Effector memory CD4-positive, alpha-beta T cell (primary cell): Measurements from ENCODE around the gene APOL5.
"Not testable (repeated sequence)": the region's sequence is repeated elsewhere in the genome, so short reads cannot be mapped to it uniquely, and the experiment has no call there.

Source experiments
- DNase-seq, 3 donors: peaks; one replicate each; pipeline ENCODE4 v3.0.0-alpha.2; 2020
- H3K27ac ChIP-seq: 2 replicates; pipeline ENCODE4 v1.7.0; 2013; ENCODE audit warnings: mild to moderate bottlenecking, low read length, moderate library complexity; ENCODE audit not compliant: insufficient read depth, poor library complexity, severe bottlenecking
- H3K27me3 ChIP-seq: replicated peaks from 2 replicates; pipeline ENCODE4 v1.7.0; 2013; ENCODE audit warnings: mild to moderate bottlenecking, low read length; ENCODE audit not compliant: insufficient read depth, control insufficient read depth, poor library complexity, severe bottlenecking
- H3K36me3 ChIP-seq: 2 replicates; pipeline ENCODE4 v1.7.0; 2013; ENCODE audit warnings: mild to moderate bottlenecking, low read length, moderate library complexity; ENCODE audit not compliant: control insufficient read depth, insufficient read depth
- H3K4me1 ChIP-seq: 2 replicates; pipeline ENCODE4 v1.7.0; 2013; ENCODE audit warnings: low read length, mild to moderate bottlenecking; ENCODE audit not compliant: control insufficient read depth, insufficient read depth, poor library complexity, severe bottlenecking
- H3K4me3 ChIP-seq: 2 replicates; pipeline ENCODE4 v1.7.0; 2013; ENCODE audit warnings: low read length, low read depth, mild to moderate bottlenecking; ENCODE audit not compliant: insufficient read depth, poor library complexity, severe bottlenecking
- H3K9me3 ChIP-seq: 2 replicates; pipeline ENCODE4 v1.7.0; 2013; ENCODE audit warnings: mild to moderate bottlenecking, low read length, moderate library complexity; ENCODE audit not compliant: control insufficient read depth

The APOL5 gene

DNA sequence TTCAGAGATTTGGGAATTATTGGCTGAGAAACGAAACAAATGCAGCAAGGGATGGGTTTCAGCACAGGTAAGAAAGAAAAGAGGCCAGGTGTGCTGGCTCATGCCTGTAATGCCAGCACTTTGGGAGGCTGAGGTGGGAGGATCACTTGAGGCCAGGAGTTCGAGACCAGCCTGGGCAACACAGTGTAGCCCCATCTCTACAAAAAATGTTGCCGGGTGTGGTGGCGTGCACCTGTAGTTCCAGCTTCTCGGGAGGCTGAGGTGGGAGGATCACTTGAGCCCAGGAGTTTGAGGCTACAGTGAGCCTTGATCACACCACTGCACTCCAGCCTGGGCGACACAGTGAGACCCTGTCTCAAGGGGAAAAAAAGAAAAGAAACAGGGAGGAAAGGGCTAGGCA lies 20.2 kb downstream of the APOL5 start:
- DNase-seq, H3K4me3 ChIP-seq, H3K27me3 ChIP-seq, H3K4me1 ChIP-seq, H3K27ac ChIP-seq, H3K9me3 ChIP-seq, H3K36me3 ChIP-seq: not testable (repeated sequence)

DNA sequence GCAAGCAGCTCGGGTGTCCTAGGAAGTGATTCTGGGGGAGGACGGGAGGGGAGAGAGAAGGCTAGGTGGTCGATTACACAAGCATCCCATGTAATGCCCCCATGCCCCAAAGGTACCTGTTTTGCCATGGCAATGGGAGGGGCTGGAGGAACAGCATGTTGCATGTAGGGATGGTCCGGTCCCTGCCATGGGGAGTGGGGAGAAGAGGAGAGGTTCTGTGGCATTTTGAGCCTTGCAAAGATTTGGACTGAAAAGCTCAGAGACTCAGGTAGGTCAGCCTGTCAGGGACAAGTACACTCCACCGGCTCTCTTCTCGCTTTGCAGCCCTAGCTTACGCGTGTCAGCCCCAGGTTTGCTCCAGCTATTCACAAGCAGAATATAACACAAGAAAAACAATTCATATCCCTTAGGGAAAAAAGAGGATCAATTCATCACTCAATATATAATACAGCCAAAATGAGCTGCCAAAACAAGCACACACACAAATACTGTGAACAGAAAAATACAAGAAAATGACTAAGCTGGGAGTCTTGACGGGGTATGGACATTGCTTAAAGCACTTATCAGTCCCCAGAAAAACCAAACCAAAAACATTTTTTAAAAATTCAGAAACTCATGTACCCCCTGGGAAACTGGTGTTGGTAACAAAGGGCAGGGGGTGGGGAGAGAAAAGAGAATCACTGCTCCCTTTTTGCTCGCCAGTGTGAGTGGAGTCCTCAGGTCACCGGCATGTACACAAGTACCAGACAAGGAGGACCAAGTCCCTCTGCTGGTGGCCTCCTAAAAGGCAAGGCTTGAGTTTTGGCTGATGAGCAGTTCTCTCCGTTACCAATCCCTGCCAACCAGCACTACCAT lies 21.6 kb downstream of the APOL5 start:
- no peak for DNase-seq
- H3K36me3 ChIP-seq: no peaks in the 10 kb centered on the region
- no peaks in the 10 kb centered on the region for H3K27me3 ChIP-seq
- no peak overlapping the region for H3K4me3 ChIP-seq
- no peaks in the 10 kb centered on the region for H3K9me3 ChIP-seq
- no peak overlapping the region for H3K27ac ChIP-seq
- no peaks in the 10 kb centered on the region for H3K4me1 ChIP-seq

DNA sequence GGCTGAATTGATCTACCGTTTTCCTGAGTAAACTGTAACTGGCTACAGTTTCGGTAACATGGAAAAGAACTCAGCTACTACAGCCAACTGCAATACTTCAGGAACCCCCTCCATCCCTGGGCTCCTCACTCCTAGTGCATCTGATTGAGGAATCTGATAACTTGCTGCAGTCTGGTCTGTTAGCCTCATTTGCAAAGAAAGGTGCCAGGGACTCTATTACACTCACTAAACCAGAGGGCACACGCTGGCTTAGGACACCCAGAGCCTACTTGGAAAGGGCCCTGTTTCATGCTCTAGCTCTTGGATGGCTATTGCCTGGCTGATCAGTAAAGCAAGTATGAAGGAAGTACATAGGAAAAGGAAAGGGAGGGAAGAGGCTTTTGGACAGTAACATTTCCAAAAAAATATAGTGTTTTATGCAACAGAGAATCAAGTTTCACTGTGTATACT lies 22.3 kb downstream of the APOL5 start:
- Histone ChIP-seq H3K4me1 (no peaks in the 10 kb centered on the region), H3K4me3 (no peak overlapping the region), H3K9me3 (no peaks in the 10 kb centered on the region), H3K36me3 (no peaks in the 10 kb centered on the region), H3K27ac (no peak overlapping the region), H3K27me3 (no peaks in the 10 kb centered on the region)
- no peak for DNase-seq

DNA sequence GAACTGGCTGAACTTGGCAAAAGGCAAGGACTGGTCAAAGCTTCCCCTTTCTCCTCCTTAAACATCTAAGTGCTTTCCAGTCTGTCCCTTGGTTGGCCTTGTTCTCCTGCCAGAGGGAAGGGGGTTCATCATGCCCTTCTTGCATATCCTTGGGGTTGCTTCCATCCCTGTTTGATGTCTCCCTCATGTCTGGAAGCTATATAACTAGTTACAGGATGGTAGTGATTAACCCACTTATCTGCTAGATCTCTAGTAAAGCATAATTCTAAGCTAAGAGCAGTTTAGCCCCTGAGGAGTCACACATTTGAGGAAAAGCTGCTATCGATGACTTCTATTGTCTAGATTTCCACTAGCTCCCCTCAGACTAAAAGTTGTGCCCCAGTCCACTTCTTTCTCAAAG lies 22.9 kb downstream of the APOL5 start:
- no peaks in the 10 kb centered on the region for H3K4me1 ChIP-seq
- H3K36me3 ChIP-seq: no peaks in the 10 kb centered on the region
- no peak overlapping the region for H3K27ac ChIP-seq
- DNase-seq: no peak
- no peaks in the 10 kb centered on the region for H3K27me3 ChIP-seq
- H3K4me3 ChIP-seq: no peak overlapping the region
- no peaks in the 10 kb centered on the region for H3K9me3 ChIP-seq

DNA sequence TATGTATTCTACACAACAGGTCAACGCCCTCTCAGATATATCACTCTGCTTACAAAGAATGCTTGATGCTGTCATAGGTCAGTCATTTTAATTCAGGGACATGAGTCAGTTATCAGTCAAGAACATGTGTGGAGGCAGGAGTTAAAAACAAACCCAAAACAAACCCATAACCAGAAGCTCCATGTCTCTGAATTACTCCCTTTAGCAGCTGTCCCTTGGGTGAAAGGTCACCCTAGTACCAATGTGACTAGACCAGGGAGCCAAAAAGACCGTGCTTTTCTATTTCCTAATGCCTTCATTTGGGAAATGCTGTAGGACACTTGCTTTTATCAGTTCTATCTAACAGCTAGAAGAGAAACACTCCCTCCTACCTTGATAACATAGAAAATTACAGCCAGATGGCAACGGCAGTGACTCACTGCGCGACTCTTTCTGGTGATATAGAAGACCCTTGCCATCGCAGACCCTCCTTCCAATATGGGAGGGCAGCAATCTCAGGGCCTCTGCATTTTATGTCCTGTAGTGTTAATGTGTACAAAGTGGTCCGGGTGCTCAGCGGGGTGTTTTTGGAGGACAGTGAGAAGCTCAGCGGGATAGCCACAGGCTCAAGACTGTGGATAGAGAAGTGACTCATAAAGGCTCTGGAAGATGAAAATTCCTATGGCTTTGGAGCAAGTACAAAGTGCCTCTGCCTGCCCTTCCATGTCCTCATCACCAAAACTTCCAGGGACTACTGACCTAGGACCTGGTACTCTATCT lies 24.8 kb downstream of the APOL5 start:
- Histone ChIP-seq H3K4me1 (no peaks in the 10 kb centered on the region), H3K27me3 (no peaks in the 10 kb centered on the region), H3K27ac (no peak overlapping the region), H3K4me3 (no peak overlapping the region), H3K9me3 (no peaks in the 10 kb centered on the region), H3K36me3 (no peaks in the 10 kb centered on the region)
- no peak for DNase-seq

DNA sequence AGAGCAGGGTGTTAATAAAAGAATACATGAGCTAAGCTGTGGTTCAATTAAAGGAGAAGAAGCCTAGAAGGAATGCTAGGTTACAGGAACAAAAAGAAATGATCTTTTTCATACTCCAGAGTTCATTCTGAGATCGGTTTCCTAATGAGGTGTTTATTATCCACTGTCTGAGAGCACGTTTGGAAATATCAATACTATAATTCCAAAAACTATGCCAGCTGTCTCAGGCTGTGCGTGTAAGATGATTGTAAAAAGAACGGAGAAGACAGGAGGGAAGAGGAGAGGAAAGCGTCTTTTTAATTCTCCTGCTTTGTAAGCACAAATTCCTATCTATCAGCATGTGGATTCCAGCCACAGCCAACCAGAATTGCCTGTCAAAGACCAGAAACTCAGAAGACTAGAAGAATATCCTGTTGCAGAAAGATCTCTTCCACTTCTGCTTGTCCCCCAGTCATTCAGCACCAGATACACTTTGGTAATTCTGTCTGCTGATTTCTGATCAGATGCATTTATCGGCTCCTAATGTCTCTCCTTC lies 25.7 kb downstream of the APOL5 start:
- Histone ChIP-seq H3K36me3 (no peaks in the 10 kb centered on the region), H3K27ac (no peak overlapping the region), H3K9me3 (no peaks in the 10 kb centered on the region), H3K4me3 (no peak overlapping the region), H3K4me1 (no peaks in the 10 kb centered on the region), H3K27me3 (no peaks in the 10 kb centered on the region)
- DNase-seq: no peak

DNA sequence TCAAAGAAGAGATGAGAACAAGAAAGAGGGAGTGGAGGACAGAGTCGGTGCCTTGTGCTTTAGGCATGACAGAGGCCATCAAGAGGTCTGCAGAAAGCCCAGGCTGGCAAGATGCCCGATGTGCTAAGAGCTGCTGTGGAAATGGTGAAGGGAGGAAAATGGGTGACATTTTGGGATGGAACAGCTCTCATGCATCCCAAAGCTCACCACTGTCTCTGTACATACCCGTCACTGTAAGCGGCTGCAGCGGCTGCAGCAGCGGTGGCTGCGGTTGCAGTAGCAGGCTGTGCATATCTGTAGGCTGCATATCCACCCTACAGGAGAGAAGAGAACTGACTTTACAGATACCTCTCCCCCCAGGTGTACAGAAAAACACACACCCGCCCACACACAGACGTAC lies 28.6 kb downstream of the APOL5 start:
- no peak overlapping the region for H3K4me3 ChIP-seq

DNA sequence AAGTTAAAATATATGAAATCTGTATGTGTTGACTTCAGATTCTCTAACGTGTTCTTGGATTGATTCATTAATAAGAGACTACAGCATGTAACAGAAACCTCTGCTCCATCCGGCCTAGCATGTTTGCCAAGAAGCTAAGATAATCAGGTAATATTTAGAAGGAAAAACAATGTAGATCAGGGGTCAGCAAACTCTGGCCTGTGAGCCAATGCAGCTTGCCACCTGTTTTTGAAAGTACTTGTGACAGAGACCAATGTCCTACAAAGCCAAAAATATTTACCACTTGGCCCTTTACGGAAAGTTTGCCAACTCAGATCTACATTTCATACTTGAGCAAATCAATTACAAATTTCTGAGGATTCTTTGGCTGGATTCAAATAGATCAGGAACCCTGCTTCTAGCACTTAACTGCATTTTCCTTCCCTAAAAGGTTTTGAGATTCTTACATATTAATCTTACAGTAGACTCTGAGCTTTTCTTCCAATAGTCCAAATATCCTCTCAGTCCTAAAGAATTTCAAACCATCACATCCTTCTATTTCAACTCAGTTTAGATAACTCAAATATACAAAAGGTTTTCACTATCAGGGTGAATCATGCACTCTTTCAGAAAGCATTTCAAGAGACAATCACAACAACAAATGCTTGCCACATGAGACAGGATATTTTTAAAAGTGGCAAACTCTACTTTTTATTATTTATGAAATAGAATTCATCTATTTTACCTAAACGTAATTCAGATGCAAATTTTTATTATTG lies 29.5 kb downstream of the APOL5 start:
- no peaks in the 10 kb centered on the region for H3K9me3 ChIP-seq
- no peak for DNase-seq
- H3K4me3 ChIP-seq: no peak overlapping the region
- no peaks in the 10 kb centered on the region for H3K36me3 ChIP-seq
- H3K4me1 ChIP-seq: no peaks in the 10 kb centered on the region
- H3K27me3 ChIP-seq: no peaks in the 10 kb centered on the region
- H3K27ac ChIP-seq: no peak overlapping the region

More for the DNA sequence above, 28.6 kb downstream of the APOL5 start:
- H3K36me3 ChIP-seq: no peaks in the 10 kb centered on the region
- H3K4me1 ChIP-seq: no peaks in the 10 kb centered on the region
- H3K9me3 ChIP-seq: no peaks in the 10 kb centered on the region
- no peak for DNase-seq
- H3K27me3 ChIP-seq: no peaks in the 10 kb centered on the region
- H3K27ac ChIP-seq: no peak overlapping the region

DNA sequence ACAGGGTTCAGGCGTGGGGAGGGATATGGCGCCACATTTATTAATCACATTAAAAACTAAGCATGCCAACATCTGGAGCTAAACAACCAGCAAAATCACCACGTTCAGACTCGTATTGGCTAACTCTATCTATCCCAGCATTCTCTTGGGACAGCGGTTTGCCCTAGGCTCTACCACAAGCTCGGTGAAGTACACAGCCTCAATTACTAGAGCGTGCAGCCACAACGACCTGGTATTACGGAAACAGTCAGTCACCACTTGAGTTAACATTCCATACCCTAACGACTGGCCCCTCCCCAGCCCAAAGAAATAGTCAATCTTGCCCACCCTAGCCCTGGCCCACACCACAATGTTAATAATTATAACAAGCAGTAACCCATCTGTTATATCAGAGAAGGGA lies 32.1 kb downstream of the APOL5 start:
- Histone ChIP-seq H3K36me3 (no peaks in the 10 kb centered on the region), H3K4me1 (no peaks in the 10 kb centered on the region), H3K9me3 (no peaks in the 10 kb centered on the region), H3K27ac (no peak overlapping the region), H3K4me3 (no peak overlapping the region), H3K27me3 (no peaks in the 10 kb centered on the region)
- no peak for DNase-seq
